AG10803 (cell line): ENCODE results near the gene STPG1.

Experiments used
- DNase-seq: peaks from one replicate; pipeline ENCODE4 v3.0.0; 2010; ENCODE audit warnings: low read depth
- H3K4me3 ChIP-seq: 2 replicates; pipeline ENCODE4 v1.5.1; 2011; ENCODE audit warnings: mild to moderate bottlenecking, low read length, control low read depth
- TF ChIP-seq, protein P1 (sequence below): conservative IDR thresholded peaks from 2 replicates; pipeline ENCODE4 v1.5.1; 2011; ENCODE audit warnings: mild to moderate bottlenecking, low read length, control low read depth, inconsistent platforms

STPG1 gene

DNA sequence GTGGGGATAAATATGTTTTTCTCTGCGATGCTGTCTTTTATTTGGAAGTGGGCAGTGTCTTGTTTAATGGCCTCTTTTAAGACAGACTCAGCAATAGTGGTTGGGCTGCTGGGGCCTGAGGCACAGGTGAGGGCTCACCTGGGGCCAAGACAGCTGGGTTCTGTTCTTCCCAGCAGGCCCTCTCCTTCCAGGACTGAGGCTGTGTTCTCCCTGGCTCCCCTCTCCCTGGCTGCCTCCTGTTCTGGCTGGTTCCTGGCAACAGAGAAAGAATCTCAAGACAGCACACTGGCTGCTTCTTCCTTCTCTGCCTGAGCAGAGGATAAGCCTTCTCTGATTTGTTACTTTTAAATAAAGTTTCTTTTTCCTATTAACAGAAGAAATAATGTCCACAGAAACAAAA, 101.8 kb downstream of the STPG1 start:
- TF ChIP-seq, protein P1, sequence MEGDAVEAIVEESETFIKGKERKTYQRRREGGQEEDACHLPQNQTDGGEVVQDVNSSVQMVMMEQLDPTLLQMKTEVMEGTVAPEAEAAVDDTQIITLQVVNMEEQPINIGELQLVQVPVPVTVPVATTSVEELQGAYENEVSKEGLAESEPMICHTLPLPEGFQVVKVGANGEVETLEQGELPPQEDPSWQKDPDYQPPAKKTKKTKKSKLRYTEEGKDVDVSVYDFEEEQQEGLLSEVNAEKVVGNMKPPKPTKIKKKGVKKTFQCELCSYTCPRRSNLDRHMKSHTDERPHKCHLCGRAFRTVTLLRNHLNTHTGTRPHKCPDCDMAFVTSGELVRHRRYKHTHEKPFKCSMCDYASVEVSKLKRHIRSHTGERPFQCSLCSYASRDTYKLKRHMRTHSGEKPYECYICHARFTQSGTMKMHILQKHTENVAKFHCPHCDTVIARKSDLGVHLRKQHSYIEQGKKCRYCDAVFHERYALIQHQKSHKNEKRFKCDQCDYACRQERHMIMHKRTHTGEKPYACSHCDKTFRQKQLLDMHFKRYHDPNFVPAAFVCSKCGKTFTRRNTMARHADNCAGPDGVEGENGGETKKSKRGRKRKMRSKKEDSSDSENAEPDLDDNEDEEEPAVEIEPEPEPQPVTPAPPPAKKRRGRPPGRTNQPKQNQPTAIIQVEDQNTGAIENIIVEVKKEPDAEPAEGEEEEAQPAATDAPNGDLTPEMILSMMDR: no peak
- no peak overlapping the region for H3K4me3 ChIP-seq
- DNase-seq: no peak

DNA sequence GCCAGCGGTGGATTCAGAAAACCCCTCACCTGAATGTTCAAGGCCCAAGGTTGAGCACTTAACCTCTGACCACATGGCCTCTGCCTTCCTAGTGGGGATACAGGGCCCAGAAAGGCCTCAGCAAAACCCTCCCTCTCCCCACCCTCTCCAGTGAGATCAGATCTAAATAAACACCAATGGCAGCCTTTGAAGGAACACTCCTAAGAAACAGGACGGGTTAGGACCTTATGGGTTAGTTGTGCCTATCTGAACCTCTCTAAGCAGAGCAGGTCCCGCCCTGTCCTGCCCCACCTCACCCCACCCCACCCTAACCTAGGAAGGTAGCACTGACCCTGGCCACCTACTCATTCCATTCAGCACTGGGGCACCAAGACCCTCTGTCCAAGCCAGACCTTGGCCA, 102.3 kb downstream of the STPG1 start:
- no peak for DNase-seq
- no peak overlapping the region for H3K4me3 ChIP-seq
- TF ChIP-seq, protein P1: no peak

DNA sequence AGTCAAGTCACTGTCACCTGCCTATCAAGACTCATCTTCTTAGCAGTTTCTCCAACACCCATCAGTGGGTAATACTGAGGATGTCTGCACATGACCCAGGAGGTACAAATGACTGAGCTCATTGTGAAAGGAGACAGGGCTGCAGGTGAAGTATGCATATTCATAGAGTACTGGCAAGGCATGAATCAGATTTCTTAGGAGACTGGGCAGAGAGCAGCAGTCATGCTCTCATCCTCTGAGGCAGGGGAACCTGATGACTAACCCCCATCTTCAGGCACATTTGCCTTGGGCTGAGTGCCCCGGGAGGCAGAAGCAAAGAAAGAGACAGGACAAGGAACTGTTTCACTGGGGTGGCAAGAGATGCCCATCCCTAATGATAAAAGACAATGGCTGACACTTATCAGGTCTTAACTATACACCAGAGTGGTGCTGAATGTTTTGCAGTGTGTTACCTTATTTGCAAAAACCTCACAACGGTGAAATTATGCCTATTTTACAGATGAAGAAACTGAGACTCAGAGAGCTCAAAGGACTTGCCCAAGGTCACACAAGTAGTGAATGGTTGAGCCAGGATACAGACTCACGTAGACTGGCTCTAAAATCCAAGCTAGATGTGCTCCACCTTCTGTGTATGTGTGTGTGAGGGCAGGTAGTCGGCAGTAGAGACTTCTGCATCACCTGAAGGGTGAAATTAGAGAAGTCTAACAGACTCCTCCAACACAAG, 103.7 kb downstream of the STPG1 start:
- no peak overlapping the region for H3K4me3 ChIP-seq
- TF ChIP-seq, protein P1: no peak
- DNase-seq: no peak

DNA sequence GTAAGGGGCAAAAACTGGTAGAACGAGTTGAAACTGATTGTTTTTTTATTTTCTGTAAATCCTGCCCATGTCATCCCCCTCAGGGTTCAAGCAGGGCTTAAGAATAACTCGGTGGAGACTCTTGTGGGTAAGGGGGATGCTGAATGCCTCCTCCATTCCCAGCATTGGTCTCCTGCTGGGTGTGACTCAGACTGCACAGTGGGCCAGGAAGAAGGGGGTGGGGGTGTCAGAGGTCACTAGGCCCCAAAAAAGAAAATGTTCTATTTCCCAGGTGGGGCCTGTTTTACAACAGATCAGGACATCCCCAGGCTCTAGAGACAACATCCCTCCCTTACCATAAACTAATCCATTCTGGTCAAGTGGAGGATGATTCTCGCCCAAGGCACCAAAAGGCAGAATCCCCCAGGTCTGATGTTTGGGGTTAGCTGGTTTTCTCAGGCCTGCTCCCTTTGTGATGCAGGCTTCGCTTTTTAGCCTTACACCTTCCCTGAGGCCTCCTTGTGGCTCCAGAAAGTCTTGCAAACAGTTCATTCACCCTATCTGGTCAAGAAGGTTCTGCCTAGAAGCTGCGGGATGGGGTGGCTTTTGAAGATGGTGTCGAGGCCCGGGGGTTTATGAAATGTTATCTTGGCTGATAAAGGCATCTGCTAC, 105.1 kb downstream of the STPG1 start:
- no peak overlapping the region for H3K4me3 ChIP-seq
- TF ChIP-seq, protein P1: peak; percentile 49
- no peak for DNase-seq
